Measurements from ENCODE around the gene PSMA3. TPM values are rescaled to one million over a fixed set of nuclear protein-coding genes. Genes with fewer than 3 reads are reported as not detected.

Gene PSMA3
- total and polyA plus RNA-seq, 2 of the 8 experiments (the other 6 are each of a cell fraction or from before 2014, with no cell fraction given): 285 to 507 TPM

DNA sequence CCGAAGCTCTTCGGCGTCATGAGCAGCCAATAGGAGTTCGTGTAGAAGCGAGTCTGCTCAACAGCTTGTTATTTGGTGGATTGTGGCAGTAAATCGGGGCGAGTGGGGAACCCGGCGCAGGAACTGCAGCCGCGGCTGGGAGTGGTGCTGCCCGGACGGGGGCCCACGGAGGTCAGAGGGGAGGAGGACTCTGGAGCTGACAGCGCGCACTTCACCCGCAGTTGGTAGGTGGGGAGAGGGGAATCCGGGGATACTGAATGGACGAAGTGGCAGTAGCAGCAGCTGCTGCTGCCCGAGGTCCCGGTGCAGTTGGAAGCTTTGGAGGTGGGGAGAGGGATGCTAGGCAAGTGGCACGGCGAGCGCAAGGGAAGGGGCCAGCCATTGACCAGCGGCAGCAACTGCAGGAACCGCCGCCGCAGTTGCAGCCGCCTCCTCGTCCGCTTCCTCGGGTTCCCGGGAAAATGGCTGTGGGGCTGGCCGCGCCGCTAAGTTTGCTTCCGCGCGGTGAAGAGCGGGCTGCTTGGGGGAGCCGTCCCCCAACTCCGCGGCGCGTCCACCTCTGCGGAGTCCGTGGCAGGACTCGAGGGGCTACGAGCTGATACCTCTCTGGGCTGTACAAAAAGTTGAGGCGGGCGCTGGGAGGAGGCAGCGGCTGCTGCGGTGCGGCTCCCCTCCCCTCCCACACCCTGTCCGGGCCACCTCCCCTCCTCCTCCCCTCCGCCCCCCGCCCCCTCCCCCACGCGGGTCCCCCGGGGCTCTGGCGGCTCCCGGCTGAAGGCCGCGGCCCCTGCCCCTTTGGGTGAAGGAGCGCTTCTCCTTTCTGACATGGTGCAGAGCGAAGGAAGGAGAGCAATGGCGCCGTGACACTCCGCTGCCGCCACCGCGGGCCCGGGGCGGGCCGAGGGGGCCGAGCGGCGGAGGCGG is 54.1 kb downstream of the PSMA3 start, which contains the start of gene ARID4A:
ARID4A (plus strand) TSS at position 79 of the 924 bp plus-strand sequence. CDS start 1,300 bp downstream, outside the sequence.
- Histone ChIP-seq H4K5ac (ENCODE audit: insufficient read length, low read depth, low read length) (peak within 1 kb of the TSS; percentile 100), H3K4me3 (ENCODE audit: extremely low read depth in 1 of 4, insufficient read depth in 2 of 4, low read depth in 3 of 4, low read length in 4 of 4) (peak within 1 kb of the TSS; percentile 81 to 99 (median 92)), H3K9me3 (ENCODE audit: insufficient read depth in 2 of 2, low read depth in 1 of 2, low read length in 1 of 2) (no peaks in the 10 kb centered on the region), H2BK5ac (ENCODE audit: low read depth, low read length) (peak within 1 kb of the TSS; percentile 100), H2BK120ac (replicated peaks; ENCODE audit: low read depth, low read length) (no peak within 1 kb of the TSS), H3K79me2 (ENCODE audit: control insufficient read depth in 1 of 2, insufficient read depth in 2 of 2, low read length in 2 of 2) (peaks cover 21 to 66% of the 10 kb centered on the region in 2 experiments), H2BK20ac (ENCODE audit: low read length) (0 out of 2 replicates have a peak within 1 kb of the TSS, but pooled peaks have one; percentile 94), H3K18ac (ENCODE audit: extremely low read depth, low read length) (peak within 1 kb of the TSS; percentile 98), H2AK5ac (ENCODE audit: low read depth, low read length) (no peak within 1 kb of the TSS), H4K20me1 (replicated peaks in 1 of 2; ENCODE audit: control insufficient read depth in 1 of 2, insufficient read depth in 2 of 2, low read length in 2 of 2) (peaks cover 2 to 3% of the 10 kb centered on the region in 2 experiments), H2AFZ (ENCODE audit: low read length) (peak within 1 kb of the TSS; percentile 86; the same call in 1 of the 2 replicates), H3K56ac (replicated peaks; ENCODE audit: insufficient read length, low read depth, low read length) (peak within 1 kb of the TSS; percentile 80), H3K4me1 (replicated peaks in 1 of 4; ENCODE audit: control insufficient read depth in 3 of 4, insufficient read depth in 4 of 4, low read length in 3 of 4) (peaks cover 0 to 3% (median 0%) of the 10 kb centered on the region in 4 experiments; a peak in 2 of 7 replicates), H3K27me3 (replicated peaks in 1 of 4; ENCODE audit: control insufficient read depth in 3 of 4, extremely low read depth in 1 of 4, insufficient read depth in 3 of 4, low read length in 3 of 4) (no peaks in the 10 kb centered on the region), H4K91ac (replicated peaks; ENCODE audit: insufficient read length, low read length) (peak within 1 kb of the TSS; percentile 97), H3K4me2 (ENCODE audit: insufficient read depth in 1 of 2, low read depth in 2 of 2, low read length in 2 of 2) (peak within 1 kb of the TSS; percentile 87 to 96), H3K23ac (ENCODE audit: insufficient read length) (no peak within 1 kb of the TSS), H3K9ac (replicated peaks in 1 of 4; ENCODE audit: extremely low read depth in 1 of 4, low read depth in 3 of 4, low read length in 3 of 4) (peak within 1 kb of the TSS; percentile 86 to 100 (median 99)), H2BK15ac (ENCODE audit: low read length) (peak within 1 kb of the TSS; percentile 98; the same call in 1 of the 2 replicates), H3K23me2 (ENCODE audit: low read depth, low read length) (peaks cover 5% of the 10 kb centered on the region), H3K36me3 (ENCODE audit: control insufficient read depth in 2 of 4, insufficient read depth in 4 of 4, low read length in 3 of 4) (peaks cover 2 to 25% (median 11%) of the 10 kb centered on the region in 4 experiments; a peak in 7 of 8 replicates), H3K14ac (ENCODE audit: insufficient read length) (no peak within 1 kb of the TSS), H4K8ac (ENCODE audit: extremely low read depth, insufficient read depth, low read length) (peak within 1 kb of the TSS; percentile 100; the same call in 1 of the 2 replicates), H3K4ac (replicated peaks; ENCODE audit: insufficient read length, low read depth, low read length) (no peak within 1 kb of the TSS), H3K27ac (ENCODE audit: low read depth, low read length) (peak within 1 kb of the TSS; percentile 98), H2BK12ac (ENCODE audit: low read depth, low read length) (peak within 1 kb of the TSS; percentile 100), H3K79me1 (ENCODE audit: low read depth, low read length) (peaks cover 1% of the 10 kb centered on the region; the same call in 1 of the 2 replicates)
- CTCF ChIA-PET (ENCODE audit: partially characterized antibody): interaction anchor here (1.1 to 1.2 kb wide), 2 partner anchors 133 to 1187 kb away, joined by 3 to 5 read pairs; no protein-coding TSS in a partner anchor
- 1% methylated on average over 51 of the region's 79 CpGs; no CpG with 5 or more reads in 1 of the 2 experiments for WGBS, 2 experiments (ENCODE audit: extremely low coverage in 1 of 2, insufficient coverage in 1 of 2, insufficient read length in 1 of 2, insufficient replicate concordance in 2 of 2, low coverage in 1 of 2, low lambda C conversion rate in 2 of 2, missing lambda C conversion rate in 1 of 2)
- FAIRE-seq (no peak), DNase-seq (ENCODE audit: low read depth in 1 of 2, low spot score in 2 of 2) (peak in 1 of 2 experiments; percentile 81)
- POLR2A ChIA-PET (ENCODE audit: partially characterized antibody): interaction anchor here (0.6 to 3.2 kb wide), 36 partner anchors 9 to 1029 kb away, joined by 3 to 34 read pairs (median 4); partner anchors contain the start of genes ACTR10, ARMH4, KIAA0586 and PSMA3
- TF ChIP-seq FOSL1 (IDR thresholded peaks at IDR 0.05; ENCODE audit: insufficient read depth, low read depth, low read length): no peak
- TF ChIP-seq POLR2A (IDR thresholded peaks at IDR 0.05; ENCODE audit: control extremely low read depth in 1 of 2, low read depth in 2 of 2, low read length in 2 of 2): no peak
- TF ChIP-seq YY1 (IDR thresholded peaks at IDR 0.05; ENCODE audit: low read depth, low read length): peak; percentile 8; the same call in 1 of the 2 replicates
- TF ChIP-seq MAFK (IDR thresholded peaks at IDR 0.05; ENCODE audit: low read depth, low read length): no peak
- TF ChIP-seq SIX5 (IDR thresholded peaks at IDR 0.05; ENCODE audit: low read depth, low read length): no peak
- no peak for TF ChIP-seq CBX8 (IDR thresholded peaks at IDR 0.05; ENCODE audit: borderline replicate concordance, low read depth, low read length)
- TF ChIP-seq POU5F1 (IDR thresholded peaks at IDR 0.05; ENCODE audit: low read depth, low read length): no peak
- TF ChIP-seq SRF (IDR thresholded peaks at IDR 0.05; ENCODE audit: low read depth, low read length): no peak
- no peak for TF ChIP-seq CREB1 (IDR thresholded peaks at IDR 0.05)
- no peak for TF ChIP-seq EZH2 (IDR thresholded peaks at IDR 0.05; ENCODE audit: low read depth, low read length, severe bottlenecking)
- TF ChIP-seq TEAD4 (IDR thresholded peaks at IDR 0.05; ENCODE audit: low read depth, low read length): no peak
- no peak for TF ChIP-seq TBP (IDR thresholded peaks at IDR 0.05; ENCODE audit: low read depth, low read length)
